Neutrophil (primary cell): Measurements from ENCODE around the gene CLASP2.

Experiments used
- H3K27ac ChIP-seq: fragments of 200-600 bp; sonication (generic); 2 replicates; pipeline ENCODE4 v1.5.1; 2016; ENCODE audit warnings: mild to moderate bottlenecking, moderate library complexity
- H3K27me3 ChIP-seq: fragments of 200-600 bp; sonication (generic); 2 replicates; pipeline ENCODE4 v1.6.0; 2016; ENCODE audit warnings: mild to moderate bottlenecking
- H3K36me3 ChIP-seq: fragments of 200-600 bp; sonication (generic); 2 replicates; pipeline ENCODE4 v1.5.1; 2017
- H3K4me1 ChIP-seq, 2 experiments: fragments of 200-600 bp in 1 of 2; sonication (generic) in 1 of 2; 1 replicate in 1 of 2; 2 replicates in 1 of 2; pipeline versions ENCODE4 v1.5.1 to v1.6.1; 2013 to 2016; ENCODE audit warnings: low read depth in 1 of 2, low read length in 1 of 2, mild to moderate bottlenecking in 1 of 2, moderate library complexity in 1 of 2; ENCODE audit not compliant: control insufficient read depth in 1 of 2, insufficient read depth in 1 of 2
- H3K4me3 ChIP-seq, 2 experiments: fragments of 200-600 bp in 1 of 2; sonication (generic) in 1 of 2; 1 replicate in 1 of 2; 2 replicates in 1 of 2; pipeline ENCODE4 v1.5.1; 2013 to 2016; ENCODE audit warnings: low read depth in 1 of 2, low read length in 1 of 2, mild to moderate bottlenecking in 1 of 2, moderate library complexity in 1 of 2
- H3K9me3 ChIP-seq: fragments of 200-600 bp; sonication (generic); 2 replicates; pipeline ENCODE4 v1.5.1; 2016
- TF ChIP-seq, protein P1 (sequence below): fragments of 200-600 bp; sonication (generic); IDR thresholded peaks from 2 replicates; pipeline ENCODE4 v1.5.1; 2016; ENCODE audit warnings: antibody characterized with exemption

CLASP2 gene

GRCh38 chr3:33637482-33637881 is 80.6 kb downstream of the CLASP2 start:
- no peaks in the 10 kb centered on the region for H3K4me1 ChIP-seq
- H3K4me3 ChIP-seq = no peak overlapping the region
- H3K27ac ChIP-seq = no peak overlapping the region
- H3K36me3 ChIP-seq = peaks cover 4% of the 10 kb centered on the region
- H3K9me3 ChIP-seq = no peaks in the 10 kb centered on the region
- TF ChIP-seq, protein P1, sequence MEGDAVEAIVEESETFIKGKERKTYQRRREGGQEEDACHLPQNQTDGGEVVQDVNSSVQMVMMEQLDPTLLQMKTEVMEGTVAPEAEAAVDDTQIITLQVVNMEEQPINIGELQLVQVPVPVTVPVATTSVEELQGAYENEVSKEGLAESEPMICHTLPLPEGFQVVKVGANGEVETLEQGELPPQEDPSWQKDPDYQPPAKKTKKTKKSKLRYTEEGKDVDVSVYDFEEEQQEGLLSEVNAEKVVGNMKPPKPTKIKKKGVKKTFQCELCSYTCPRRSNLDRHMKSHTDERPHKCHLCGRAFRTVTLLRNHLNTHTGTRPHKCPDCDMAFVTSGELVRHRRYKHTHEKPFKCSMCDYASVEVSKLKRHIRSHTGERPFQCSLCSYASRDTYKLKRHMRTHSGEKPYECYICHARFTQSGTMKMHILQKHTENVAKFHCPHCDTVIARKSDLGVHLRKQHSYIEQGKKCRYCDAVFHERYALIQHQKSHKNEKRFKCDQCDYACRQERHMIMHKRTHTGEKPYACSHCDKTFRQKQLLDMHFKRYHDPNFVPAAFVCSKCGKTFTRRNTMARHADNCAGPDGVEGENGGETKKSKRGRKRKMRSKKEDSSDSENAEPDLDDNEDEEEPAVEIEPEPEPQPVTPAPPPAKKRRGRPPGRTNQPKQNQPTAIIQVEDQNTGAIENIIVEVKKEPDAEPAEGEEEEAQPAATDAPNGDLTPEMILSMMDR = no peak
- H3K27me3 ChIP-seq = no peaks in the 10 kb centered on the region

GRCh38 chr3:33636125-33636850 is 81.8 kb downstream of the CLASP2 start:
- peaks cover 4% of the 10 kb centered on the region for H3K36me3 ChIP-seq
- no peaks in the 10 kb centered on the region for H3K9me3 ChIP-seq
- H3K27me3 ChIP-seq = no peaks in the 10 kb centered on the region
- TF ChIP-seq, protein P1 = no peak
- H3K27ac ChIP-seq = no peak overlapping the region
- no peak overlapping the region for H3K4me3 ChIP-seq
- no peaks in the 10 kb centered on the region for H3K4me1 ChIP-seq

DNA sequence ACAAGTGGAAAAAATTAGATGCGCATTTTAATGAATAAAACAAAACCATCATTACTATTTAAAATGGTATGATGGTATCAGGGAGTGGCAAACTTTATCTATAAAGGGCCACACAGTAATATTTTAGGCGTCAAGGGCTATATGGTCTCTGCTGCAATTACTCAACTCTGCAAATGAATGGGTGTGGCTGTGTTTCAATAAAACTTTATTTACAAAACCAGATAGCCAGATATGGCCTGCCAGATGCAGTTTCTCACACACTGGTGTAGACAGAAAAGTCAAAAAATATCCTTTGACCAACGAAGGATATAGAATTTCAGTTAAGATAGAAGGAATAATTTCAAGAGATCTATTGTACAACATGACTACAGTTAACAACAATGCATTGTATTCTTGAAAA is 83.8 kb downstream of the CLASP2 start:
- Histone ChIP-seq H3K4me3 (no peak overlapping the region), H3K9me3 (no peaks in the 10 kb centered on the region), H3K4me1 (no peaks in the 10 kb centered on the region), H3K27me3 (no peaks in the 10 kb centered on the region), H3K36me3 (peaks cover 10% of the 10 kb centered on the region), H3K27ac (no peak overlapping the region)
- TF ChIP-seq, protein P1 = no peak

DNA sequence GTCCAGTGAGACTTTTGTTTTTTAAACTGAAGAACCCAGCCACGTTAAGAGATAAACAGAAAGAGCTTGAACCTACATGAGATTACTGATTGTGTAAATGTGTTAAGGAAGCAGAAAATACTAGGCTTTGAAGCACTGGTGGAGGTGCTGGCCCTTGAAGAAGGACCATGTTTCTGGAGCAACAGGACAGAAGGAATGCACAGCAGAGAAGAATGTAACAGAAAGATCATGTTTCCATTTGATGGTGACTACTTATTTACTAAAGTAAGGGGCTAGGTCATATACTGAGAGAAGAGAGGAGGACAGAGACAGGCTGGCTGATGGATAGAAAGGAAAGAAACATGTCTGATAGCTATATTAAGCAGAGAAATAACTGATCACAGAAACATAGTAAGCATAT is 88.8 kb downstream of the CLASP2 start:
- H3K4me3 ChIP-seq = no peak overlapping the region
- TF ChIP-seq, protein P1 = no peak
- no peaks in the 10 kb centered on the region for H3K9me3 ChIP-seq
- no peak overlapping the region for H3K27ac ChIP-seq
- no peaks in the 10 kb centered on the region for H3K27me3 ChIP-seq
- H3K36me3 ChIP-seq = peaks cover 6% of the 10 kb centered on the region
- no peaks in the 10 kb centered on the region for H3K4me1 ChIP-seq

DNA sequence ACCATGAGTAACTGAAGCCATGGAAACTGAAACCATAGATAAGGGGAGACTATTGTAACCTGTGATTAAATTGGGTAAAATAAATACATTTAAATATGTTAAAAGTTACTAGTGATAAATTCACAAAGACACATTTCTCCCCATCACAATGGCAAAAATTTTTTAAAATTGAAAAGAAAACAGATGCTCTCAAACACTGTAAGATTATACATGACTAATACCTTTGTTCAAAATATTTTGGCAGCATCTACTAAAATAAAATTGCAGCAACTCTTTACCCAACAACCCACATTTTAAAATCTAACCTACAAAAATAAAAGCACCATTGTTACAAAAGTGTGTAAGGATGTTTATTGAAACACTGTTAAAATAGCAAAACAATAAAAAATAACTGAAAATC is 93.3 kb downstream of the CLASP2 start:
- TF ChIP-seq, protein P1 = no peak
- Histone ChIP-seq H3K9me3 (no peaks in the 10 kb centered on the region), H3K4me3 (no peak overlapping the region), H3K4me1 (no peaks in the 10 kb centered on the region), H3K27me3 (no peaks in the 10 kb centered on the region), H3K36me3 (peaks cover 8% of the 10 kb centered on the region), H3K27ac (no peak overlapping the region)
